Muscle layer of colon (tissue), 2 donors: ENCODE data around the gene MAGI2.
"Not testable (repeated sequence)": the region's sequence is repeated elsewhere in the genome, so short reads cannot be mapped to it uniquely, and the experiment has no call there.

Experiments used
- H3K27ac ChIP-seq: one replicate; pipeline ENCODE4 v1.7.0; 2013; ENCODE audit warnings: low read depth, mild to moderate bottlenecking, low read length, moderate library complexity
- H3K27me3 ChIP-seq, 2 donors: one replicate each; pipeline ENCODE4 v1.7.0; 2013; ENCODE audit warnings: low read length in 2 of 2, mild to moderate bottlenecking in 2 of 2; ENCODE audit not compliant: insufficient read depth in 2 of 2, control insufficient read depth in 1 of 2
- H3K36me3 ChIP-seq: one replicate; pipeline ENCODE4 v1.7.0; 2013; ENCODE audit warnings: mild to moderate bottlenecking, low read length; ENCODE audit not compliant: insufficient read depth
- H3K4me1 ChIP-seq: one replicate; pipeline ENCODE4 v1.7.0; 2013; ENCODE audit warnings: mild to moderate bottlenecking, low read length; ENCODE audit not compliant: insufficient read depth
- H3K4me3 ChIP-seq, 2 donors: one replicate each; pipeline ENCODE4 v1.7.0; 2013; ENCODE audit warnings: low read length in 2 of 2, low read depth in 1 of 2, mild to moderate bottlenecking in 1 of 2, moderate library complexity in 1 of 2
- H3K9ac ChIP-seq: one replicate; pipeline ENCODE4 v1.7.0; 2013; ENCODE audit warnings: low read length
- H3K9me3 ChIP-seq: one replicate; pipeline ENCODE4 v1.7.0; 2013; ENCODE audit warnings: mild to moderate bottlenecking, low read length
- donor health status: abdominal sarcoma.
- donor health status: Adenocarcinoma of cecum.

The MAGI2 gene

DNA sequence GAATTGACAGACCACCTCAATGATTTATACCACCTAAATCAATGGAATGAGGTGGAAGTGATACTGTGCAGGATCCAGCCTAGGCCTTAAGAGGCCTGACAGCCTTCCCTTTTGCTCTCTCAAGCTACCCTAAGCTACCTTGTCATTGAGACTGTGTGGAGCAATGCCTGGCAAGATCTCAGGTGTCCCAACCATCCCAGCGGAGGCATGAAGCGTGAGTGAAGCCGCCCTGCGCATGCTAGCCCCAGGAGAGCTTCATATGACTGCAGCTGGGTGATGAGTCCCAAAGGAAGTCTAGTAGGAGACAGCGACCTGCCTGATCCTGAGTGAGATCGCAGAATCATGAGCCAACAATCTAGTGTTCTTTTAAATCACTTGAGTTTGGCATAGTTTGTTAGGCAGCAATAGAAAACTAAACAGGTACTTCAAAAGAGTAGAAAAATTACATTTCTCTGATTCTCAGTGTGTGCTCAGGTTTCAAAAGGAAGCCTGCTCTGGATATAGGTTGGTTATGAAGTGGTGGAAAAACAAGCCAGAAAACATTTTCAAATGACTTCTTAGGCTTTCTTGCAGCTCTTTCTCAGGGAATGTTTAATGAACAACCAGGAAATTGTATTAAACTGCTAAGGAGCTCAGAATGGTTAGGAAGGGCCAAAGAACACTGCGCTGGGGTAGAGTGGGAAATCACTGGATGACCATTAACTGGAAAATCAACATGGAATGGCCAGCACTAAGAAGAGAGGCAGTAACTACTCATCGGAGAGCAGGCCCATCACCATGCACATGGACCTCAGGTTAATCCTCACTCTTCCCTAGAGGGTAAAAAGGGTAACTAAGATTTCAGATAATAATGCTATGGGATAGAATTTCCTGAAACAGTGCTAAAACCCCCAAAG is 1119.7 kb downstream of the MAGI2 start:
- Histone ChIP-seq H3K9ac (no peak overlapping the region), H3K4me3 (no peak overlapping the region), H3K27ac (no peak overlapping the region), H3K9me3 (no peaks in the 10 kb centered on the region), H3K4me1 (no peaks in the 10 kb centered on the region), H3K27me3 (no peaks in the 10 kb centered on the region), H3K36me3 (no peaks in the 10 kb centered on the region)

DNA sequence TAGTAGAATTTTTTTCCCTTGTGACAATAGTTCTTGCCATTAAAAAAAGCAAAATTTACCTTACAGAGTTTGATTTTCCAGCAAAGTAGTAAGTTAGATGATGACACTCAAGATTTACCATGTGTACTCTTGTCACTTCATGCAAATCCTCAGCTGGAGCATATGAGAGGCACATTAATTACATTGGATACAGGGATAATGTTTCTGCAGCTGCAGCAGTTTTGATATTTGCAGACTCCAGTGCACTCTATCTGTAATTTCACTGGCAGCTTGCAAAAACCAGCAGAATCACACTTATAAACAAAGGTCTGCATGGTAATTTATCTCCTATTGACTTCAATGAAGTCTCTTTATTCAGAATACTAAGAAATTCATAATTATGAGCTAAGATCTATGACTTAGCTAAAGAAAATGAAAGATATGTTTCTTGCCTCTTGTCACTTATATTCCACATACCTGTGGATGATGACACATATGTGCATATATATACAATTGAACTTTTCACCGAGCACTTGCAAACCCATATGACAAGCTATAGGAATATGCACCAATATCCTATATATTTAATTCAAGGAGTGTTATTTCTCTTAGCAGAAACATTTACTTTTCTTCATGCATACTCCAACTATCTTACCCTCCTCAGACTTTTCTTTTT is 1124.3 kb downstream of the MAGI2 start:
- Histone ChIP-seq H3K27me3 (no peaks in the 10 kb centered on the region), H3K9ac (no peak overlapping the region), H3K4me3 (no peak overlapping the region), H3K36me3 (no peaks in the 10 kb centered on the region), H3K4me1 (no peaks in the 10 kb centered on the region), H3K27ac (no peak overlapping the region), H3K9me3 (no peaks in the 10 kb centered on the region)

DNA sequence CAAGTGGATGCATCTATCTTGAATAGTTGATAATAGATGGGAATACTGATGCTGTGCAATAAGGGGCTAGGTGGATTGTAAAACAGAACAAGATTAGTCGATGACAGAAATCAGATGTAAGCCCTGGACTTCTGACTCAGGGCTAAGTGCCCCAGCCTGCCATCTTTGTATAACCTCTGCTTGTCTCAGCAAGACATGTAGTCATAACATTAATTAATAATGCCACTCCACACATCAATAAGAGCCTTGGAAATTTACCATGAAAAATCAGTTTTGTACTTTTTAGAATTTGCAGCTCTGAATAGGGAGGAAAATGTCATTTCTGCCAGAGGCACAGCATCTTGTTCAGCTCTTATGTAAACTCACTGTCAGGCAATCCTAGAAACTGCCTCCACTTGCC is 1125.7 kb downstream of the MAGI2 start:
- Histone ChIP-seq H3K27me3 (no peaks in the 10 kb centered on the region), H3K27ac (no peak overlapping the region), H3K9ac (no peak overlapping the region), H3K36me3 (no peaks in the 10 kb centered on the region), H3K9me3 (no peaks in the 10 kb centered on the region), H3K4me3 (no peak overlapping the region), H3K4me1 (no peaks in the 10 kb centered on the region)

DNA sequence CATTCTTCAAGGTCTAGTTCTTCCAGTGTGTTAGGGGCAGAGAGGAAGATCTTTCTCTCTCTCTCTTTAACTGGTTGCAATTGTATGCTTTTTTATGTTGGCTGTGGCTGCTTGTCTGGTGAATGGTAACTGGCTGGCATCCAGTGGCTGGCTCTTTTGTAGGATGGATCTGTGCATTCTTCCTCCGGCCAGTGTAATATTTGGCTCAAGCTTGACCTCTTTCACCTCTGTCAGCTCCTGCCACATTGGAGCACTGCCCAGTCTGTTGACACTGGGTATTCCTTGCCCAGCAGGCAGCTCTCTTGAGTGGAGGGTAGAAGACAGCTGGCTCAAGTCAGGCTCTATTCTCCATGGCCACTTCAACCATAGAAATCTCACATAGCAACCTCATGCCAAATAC is 1126.6 kb downstream of the MAGI2 start:
- Histone ChIP-seq H3K27me3 (no peaks in the 10 kb centered on the region), H3K36me3 (no peaks in the 10 kb centered on the region), H3K9me3 (no peaks in the 10 kb centered on the region), H3K27ac (no peak overlapping the region), H3K4me3 (no peak overlapping the region), H3K9ac (no peak overlapping the region), H3K4me1 (no peaks in the 10 kb centered on the region)

DNA sequence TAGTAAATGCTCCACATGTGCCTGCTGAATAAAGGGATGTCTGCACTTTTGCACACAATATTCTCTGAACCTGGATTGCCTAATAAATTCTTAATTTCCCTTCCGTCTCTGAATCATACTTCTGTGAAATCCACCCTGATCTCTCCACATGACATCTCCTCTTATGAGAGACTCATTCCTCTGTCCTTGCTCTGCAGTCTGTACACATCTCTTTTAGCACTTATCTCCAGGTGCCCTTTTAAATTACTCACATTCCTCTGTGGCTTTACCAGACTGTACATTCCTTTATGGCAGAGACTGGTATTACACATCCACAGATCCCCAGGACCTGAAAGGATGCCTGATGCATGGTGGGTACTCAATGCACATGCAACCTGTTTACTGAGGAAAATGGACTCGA is 1127.3 kb downstream of the MAGI2 start:
- H3K36me3 ChIP-seq: no peaks in the 10 kb centered on the region
- no peaks in the 10 kb centered on the region for H3K9me3 ChIP-seq
- no peak overlapping the region for H3K9ac ChIP-seq
- H3K27me3 ChIP-seq: no peaks in the 10 kb centered on the region
- no peak overlapping the region for H3K27ac ChIP-seq
- no peaks in the 10 kb centered on the region for H3K4me1 ChIP-seq
- no peak overlapping the region for H3K4me3 ChIP-seq

DNA sequence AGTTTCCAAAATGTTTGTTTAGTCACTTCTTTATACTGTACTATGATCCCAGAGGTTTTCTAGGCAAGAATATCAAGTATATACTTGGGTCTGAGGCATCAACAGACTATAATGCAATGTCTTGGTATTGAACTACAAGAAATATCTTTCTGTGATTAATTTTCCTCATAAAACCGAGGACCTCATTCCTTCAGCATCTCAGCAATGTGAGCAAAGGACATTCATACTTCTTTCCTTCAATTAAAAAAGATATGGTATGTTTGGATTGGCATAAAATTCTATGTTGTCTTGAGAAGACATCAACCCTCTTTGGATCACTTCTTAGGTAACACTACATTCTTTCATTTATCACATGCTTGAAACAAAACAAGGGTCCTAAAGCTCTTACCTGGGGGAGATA is 1130.3 kb downstream of the MAGI2 start:
- H3K4me1 ChIP-seq: no peaks in the 10 kb centered on the region
- H3K9ac ChIP-seq: no peak overlapping the region
- H3K9me3 ChIP-seq: no peaks in the 10 kb centered on the region
- H3K36me3 ChIP-seq: no peaks in the 10 kb centered on the region
- no peak overlapping the region for H3K27ac ChIP-seq
- no peaks in the 10 kb centered on the region for H3K27me3 ChIP-seq
- H3K4me3 ChIP-seq: no peak overlapping the region

DNA sequence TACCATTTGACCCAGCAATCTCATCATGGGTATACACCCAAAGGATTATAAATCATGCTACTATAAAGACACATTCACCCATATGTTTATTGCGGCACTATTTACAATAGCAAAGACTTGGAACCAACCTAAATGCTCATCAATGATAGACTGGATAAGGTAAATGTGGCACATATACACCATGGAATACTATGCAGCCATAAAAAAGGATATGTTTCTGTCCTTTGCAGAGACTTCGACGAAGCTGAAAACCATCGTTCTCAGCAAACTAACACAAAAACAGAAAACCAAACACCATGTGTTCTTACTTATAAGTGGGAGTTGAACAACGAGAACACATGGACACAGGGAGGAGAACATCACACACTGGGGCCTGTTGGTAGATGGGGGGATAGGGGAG is 1131.2 kb downstream of the MAGI2 start:
- not testable (repeated sequence) for H3K36me3 ChIP-seq, H3K4me1 ChIP-seq, H3K4me3 ChIP-seq, H3K27ac ChIP-seq, H3K9ac ChIP-seq, H3K9me3 ChIP-seq, H3K27me3 ChIP-seq

DNA sequence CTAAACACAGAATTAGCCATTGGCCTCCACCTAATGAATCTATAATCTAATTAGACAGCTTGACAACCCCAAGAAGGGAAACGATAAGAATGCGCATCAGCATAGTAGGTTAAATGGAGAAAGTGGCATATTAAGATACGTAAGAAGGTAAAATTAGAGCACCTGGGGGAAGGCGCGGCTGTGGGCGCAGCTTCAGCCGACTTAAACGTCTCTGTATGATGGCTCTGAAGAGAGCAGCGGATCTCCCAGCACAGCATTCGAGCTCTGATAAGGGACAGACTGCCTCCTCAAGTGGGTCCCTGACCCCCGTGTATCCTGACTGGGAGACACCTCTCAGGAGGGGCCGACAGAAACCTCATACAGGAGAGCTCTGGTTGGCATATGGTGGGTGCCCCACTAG is 1136.1 kb downstream of the MAGI2 start:
- Histone ChIP-seq H3K4me3 (no peak overlapping the region), H3K36me3 (no peaks in the 10 kb centered on the region), H3K4me1 (no peaks in the 10 kb centered on the region), H3K27ac (no peak overlapping the region), H3K9ac (no peak overlapping the region), H3K27me3 (no peaks in the 10 kb centered on the region), H3K9me3 (no peaks in the 10 kb centered on the region)

DNA sequence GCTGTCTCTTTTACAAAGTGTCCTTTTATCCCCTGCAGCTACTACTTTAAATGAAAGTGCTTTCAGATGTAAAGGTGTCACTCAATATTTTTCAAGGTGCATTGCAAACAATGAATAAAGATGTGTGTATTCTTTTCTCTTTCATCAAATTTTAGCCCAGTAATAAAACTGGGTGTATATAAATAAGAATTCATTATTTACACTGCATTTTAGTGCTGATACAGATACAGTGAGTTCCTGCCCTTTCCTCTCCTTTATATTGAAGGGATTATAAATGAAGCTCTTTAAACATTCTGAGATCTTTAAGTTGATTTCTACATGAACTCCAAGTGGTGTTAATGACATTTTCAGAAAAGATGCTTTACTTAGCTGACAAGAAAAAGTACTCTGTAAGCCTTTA is 1137.4 kb downstream of the MAGI2 start:
- no peak overlapping the region for H3K4me3 ChIP-seq
- no peaks in the 10 kb centered on the region for H3K4me1 ChIP-seq
- no peak overlapping the region for H3K27ac ChIP-seq
- H3K36me3 ChIP-seq: no peaks in the 10 kb centered on the region
- no peaks in the 10 kb centered on the region for H3K27me3 ChIP-seq
- no peak overlapping the region for H3K9ac ChIP-seq
- H3K9me3 ChIP-seq: no peaks in the 10 kb centered on the region

DNA sequence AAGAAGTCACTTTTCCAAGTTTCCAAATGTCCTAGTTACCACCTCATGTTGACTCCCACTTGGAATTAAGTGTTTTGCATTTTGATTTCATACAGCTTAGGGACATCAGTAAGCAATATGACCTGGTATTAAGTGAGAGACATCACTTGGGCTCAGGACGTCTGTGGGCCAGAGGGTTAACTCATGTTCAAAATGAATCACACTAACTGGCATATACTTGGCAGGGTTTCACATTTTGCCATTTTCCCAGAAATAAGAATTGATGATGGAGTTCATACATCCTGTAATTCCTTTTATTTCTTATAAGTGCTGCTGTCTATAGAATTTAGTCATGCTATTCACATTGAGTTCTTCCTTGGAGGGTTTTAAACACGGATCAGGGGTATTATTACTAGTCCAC is 1138.3 kb downstream of the MAGI2 start:
- no peaks in the 10 kb centered on the region for H3K36me3 ChIP-seq
- H3K4me1 ChIP-seq: no peaks in the 10 kb centered on the region
- no peaks in the 10 kb centered on the region for H3K27me3 ChIP-seq
- no peak overlapping the region for H3K9ac ChIP-seq
- H3K9me3 ChIP-seq: no peaks in the 10 kb centered on the region
- no peak overlapping the region for H3K4me3 ChIP-seq
- H3K27ac ChIP-seq: no peak overlapping the region

DNA sequence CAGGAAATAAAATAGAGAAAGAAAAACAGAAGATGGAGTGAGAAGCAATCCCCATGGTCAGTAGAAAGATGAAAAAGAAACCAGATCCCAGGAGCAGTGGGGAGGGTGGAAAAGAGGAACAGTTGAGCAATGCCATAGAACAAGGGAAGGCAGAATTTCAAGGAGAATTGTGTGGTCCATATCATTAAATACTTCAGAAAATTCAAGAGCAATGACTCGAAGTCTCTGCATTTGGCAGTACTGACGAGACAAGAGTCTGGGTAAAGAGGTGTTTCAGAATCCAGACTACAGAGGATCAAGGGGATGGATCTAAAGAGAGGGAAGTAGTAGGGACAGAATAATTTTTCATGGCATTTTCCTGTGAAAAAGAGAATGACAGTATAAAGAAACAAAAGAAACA is 1142.3 kb downstream of the MAGI2 start:
- no peak overlapping the region for H3K4me3 ChIP-seq
- H3K9me3 ChIP-seq: no peaks in the 10 kb centered on the region
- H3K27me3 ChIP-seq: no peaks in the 10 kb centered on the region
- no peak overlapping the region for H3K27ac ChIP-seq
- no peak overlapping the region for H3K9ac ChIP-seq
- H3K4me1 ChIP-seq: no peaks in the 10 kb centered on the region
- H3K36me3 ChIP-seq: no peaks in the 10 kb centered on the region

DNA sequence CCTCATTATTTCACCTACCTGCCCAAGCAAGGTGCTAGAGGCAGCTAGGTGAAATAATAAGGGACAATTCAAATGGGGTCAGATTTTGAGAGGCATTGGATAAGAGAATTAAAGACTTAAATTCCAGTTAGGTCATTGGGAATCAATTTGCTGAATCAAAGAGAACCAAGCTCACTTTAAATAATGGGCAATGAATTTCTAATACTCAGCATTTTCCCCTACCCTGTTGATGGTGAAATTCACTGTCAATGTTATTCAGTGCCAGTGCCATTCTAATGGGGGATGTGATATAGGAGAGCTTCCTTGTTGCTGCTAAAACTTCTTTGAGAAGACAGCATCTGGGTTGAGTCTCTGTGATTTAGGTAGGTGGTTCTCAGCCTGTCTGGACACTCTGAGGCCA is 1145.6 kb downstream of the MAGI2 start:
- Histone ChIP-seq H3K9ac (no peak overlapping the region), H3K27ac (no peak overlapping the region), H3K4me1 (no peaks in the 10 kb centered on the region), H3K36me3 (no peaks in the 10 kb centered on the region), H3K4me3 (no peak overlapping the region), H3K27me3 (no peaks in the 10 kb centered on the region), H3K9me3 (no peaks in the 10 kb centered on the region)
